T-helper 1 cell (primary cell): ENCODE data around the gene TBC1D9B.

Experiments used
- DNase-seq, 5 donors: peaks; one replicate each; pipeline ENCODE4 v3.0.0-alpha.2; 2012 to 2020
- total RNA-seq, 4 donors: gene quantifications; one replicate each; lab custom pipeline; 2026; lab: John Stamatoyannopoulos, UW

TBC1D9B gene
- total RNA-seq = 101 to 122 (median 116) reads per million in 4 donors

DNA sequence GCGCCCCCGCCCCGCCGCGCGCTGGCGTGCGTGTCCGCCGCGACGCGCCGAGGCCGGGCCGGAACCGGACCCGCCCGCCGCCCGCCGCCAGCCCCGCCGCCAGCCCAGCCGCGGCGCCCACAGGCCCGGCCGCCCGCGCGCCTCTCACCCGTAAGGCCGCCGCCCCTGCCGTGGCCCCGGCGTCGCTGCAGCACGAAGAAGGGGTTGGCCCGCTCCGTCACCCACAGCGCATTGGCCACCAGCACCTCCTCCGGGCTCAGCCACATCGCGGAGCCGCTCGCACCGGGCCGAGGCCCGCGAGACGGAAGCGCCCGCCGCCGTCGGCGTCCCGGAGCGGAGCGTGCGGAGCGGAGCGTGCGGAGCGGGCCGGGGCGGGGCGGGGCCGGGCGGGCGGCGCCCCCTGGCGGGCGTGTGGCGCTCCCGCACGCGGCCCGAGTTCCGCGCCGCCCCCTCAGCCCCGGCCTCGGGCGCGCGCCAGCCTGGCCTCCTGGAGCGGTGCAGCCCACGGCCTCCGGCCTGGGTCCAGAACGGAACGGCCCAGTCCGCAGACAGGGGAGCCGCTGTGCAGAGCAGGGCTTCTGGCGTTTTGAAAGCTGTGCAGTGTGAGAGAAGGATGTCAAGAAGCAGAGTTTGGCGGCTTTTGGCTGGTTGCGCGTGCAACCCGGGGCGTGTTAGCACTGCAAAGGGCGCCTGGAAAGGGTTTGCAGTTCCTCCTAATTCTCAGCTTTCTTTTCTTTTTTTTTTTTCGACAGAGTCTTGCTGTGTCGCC lies at the start of gene TBC1D9B:
Gene TBC1D9B (minus strand): TSS at position 342 of the 769 bp plus-strand sequence. CDS start 76 bp downstream, at position 266.
- DNase-seq = peak; percentile 52 to 78 (median 63)

DNA sequence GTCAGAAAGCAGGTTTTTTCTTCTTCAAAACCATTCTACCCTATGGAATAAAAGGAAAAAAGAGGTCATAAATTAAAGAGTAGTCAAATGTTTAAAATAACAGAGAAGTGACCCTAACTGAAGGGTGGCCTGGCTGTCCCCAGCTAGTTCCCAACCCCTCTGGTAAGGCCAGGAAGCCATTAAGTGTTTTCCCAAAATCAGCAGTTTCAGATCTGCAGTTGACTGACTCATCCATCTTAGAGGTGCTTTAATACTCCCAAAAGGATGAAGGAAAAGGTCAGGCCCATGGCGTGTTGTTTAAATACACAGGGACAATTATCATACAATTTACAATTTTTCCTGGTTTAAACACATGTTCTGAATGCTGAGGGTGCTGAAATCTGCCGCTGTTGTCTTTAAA lies 47.9 kb upstream of the TBC1D9B start:
- no peak for DNase-seq

- DNase-seq = no peak
Observed at GRCh38 chr5:179955062-179955461, 47.4 kb upstream of the TBC1D9B start.

DNA sequence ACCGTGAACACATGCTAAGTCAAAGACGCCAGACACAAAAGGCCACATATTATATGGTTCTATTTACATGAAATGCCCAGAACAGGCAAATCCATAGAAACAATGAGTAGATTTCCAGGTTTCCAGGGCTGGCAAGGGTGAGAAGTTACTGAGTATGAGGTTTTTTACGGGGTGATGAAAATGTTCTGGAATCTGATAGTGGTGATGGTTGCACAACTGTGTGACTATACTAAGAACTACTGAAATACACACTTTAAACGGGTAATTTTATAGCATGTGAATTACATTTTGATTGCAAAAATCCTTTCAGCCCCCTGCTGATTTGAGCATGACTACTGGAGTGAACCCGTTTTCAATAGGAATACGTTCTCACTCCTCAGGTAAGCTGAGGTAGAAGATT lies 46.7 kb upstream of the TBC1D9B start:
- DNase-seq = no peak

DNA sequence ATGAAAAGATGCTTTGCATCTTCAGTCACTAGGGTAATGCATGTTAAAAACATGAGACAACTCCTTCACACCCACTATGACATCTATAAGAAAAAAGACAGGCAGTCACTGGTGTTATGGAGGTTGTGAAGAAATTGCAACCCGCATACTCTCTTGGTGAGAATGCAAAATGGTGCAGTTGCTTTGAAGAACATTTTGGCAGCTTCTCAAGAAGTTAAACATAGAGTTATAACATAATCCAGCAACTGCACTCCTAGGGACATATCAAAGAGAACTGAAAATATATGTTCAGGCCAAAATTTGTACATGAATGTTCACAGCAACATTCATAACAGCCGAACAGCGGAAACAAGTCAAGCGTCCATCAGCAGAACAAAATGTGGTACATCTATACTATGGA lies 46.3 kb upstream of the TBC1D9B start:
- no peak for DNase-seq

DNA sequence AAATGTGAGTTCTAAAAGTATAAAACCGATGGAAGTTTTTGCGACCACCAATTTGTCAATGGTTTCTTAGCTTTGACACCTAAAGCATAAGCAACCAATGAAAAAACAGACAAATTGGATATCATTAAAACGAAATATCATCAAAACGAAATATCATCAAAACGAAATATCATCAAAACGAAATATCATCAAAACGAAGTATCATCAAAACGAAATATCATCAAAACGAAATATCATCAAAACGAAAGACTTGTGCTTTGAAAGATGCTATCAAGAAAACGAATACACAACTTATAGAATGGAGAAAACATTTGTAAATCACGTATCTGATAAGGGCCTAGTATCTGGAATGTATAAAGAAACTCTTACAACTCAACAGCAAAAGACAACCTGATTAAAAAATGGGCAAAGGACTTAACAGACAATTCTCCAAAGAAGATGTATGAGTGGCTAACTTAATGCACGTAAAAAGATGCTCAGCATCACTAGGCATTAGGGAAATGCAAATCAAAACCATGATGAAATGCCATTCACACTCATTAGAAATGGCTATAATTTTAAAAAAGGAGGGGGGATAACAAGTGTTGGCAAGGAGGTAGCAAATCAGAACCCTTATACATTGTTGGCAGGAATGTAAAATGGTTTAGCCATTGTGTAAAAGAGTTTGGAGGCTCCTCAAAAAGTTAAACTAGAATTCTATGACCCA lies 29.4 kb upstream of the TBC1D9B start:
- no peak for DNase-seq

- no peak for DNase-seq
Observed at GRCh38 chr5:179930788-179931473, 23.2 kb upstream of the TBC1D9B start.

DNA sequence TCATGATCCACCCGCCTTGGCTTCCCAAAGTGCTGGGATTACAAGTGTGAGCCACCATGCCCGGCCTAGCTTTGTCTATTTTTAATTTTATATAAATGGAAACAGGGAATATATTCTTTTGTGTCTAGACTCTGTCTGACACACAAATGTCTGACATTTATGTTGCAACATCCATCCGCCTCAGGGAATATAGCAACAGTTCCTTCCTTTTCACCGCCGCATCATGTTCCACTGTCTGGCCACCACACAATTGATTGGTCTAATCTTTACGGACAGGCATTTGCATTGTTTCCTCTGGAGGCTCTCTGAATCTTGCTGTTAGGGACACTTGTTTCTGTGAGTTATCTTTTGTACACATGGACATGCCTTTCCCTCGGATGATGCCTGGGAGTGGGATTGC lies 20.1 kb upstream of the TBC1D9B start:
- no peak for DNase-seq

- no peak for DNase-seq
Observed at GRCh38 chr5:179926657-179927056, 19.0 kb upstream of the TBC1D9B start.

DNA sequence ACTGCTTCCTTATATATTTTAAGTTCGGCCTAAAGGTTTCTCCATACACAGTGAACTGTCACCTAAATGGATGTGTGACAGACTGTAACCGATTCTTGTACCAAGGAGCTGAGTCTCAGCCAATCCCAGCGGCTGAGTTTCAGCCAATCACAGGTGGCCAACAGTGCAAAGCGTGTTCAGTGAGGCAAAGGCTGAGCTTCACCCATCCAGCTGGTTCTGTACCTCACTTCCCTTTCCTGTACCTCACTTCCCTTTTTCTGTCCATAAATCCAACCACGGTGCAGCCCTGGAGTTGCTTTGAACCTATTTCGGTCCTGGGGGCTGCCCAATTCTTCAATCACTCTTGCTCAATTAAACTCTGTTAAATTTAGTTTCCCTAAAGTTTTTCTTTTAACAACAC lies 15.7 kb upstream of the TBC1D9B start:
- no peak for DNase-seq

DNA sequence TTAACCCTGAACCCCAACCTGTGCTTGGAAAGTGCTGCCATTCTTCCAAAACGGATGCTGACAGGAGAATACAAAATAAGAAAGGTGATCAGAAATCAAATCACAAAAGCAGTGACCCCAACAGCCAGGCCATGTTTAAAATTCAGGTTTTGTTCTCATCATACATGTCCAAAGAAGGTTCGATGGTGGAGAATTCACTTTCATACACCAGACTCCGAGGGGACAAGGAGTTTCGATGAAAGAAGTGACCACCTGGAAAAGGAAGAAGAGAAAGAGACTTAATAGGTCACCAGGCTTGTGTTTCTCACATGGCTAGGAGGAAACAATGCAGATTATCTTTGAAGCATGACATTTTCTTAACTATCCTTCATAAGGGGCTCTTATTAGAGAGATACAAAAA lies 12.5 kb upstream of the TBC1D9B start:
- DNase-seq = no peak

DNA sequence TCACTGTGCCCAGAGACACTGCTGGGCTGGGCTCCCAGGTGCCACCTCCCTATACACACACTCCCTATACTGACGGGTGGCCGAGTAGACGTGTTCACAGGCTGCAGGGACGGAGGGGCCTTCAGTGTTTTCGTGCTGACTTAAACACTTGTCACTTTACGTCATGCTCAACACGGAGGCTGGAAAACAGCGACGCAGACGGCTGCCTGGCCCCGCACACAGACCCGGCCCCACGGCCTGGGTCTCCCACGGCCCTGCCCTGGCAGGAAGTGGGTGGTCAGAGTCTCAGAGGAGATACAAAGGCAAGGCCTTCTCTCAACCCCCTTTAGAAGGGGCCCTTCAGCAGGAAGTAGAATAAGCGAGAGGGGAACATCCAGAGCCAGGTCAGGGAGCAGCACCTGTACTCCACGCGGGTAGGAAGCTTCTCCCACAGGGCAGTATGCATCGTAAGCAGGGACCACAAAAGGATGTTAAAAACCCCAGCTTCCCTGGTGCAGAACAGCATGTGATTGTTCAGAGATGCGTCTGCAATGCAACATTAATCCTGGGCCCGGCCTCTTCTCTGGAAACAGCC lies 11.9 kb upstream of the TBC1D9B start:
- DNase-seq = no peak

DNA sequence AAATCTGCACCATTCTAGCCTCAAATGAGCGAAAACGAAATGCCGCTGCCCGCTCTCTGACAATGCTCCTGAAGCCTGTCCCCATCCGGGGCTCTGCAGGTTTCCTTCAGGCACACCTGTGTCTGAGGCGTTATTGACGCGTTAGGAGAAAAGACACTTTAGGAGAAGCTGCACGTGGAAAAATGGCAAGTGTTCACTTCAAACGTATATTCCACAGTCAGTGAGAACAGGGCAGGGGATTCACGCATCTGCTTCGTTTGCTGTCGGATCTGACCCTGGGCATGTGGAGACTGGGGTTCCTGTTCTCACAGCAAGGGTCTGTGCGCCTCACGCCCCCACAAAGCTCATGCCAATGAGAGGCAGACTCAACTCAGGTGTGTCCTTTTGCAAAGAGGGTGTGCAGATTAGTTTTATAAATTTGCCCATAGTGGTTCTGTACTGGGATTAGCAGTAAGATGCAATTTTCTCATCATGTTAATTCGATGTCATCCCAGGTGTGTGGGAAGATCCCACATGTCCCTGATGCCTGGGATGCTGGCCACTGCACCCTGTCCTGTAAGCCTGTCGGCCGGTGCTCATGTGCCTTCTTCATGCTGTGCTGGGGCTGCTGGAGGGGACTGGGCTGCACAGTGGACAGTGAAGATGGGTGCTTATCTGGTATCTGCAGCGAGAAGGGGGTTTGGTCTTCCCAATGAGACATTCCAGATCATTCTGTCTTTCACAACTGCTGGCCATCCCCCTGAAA lies 11.2 kb upstream of the TBC1D9B start:
- no peak for DNase-seq

DNA sequence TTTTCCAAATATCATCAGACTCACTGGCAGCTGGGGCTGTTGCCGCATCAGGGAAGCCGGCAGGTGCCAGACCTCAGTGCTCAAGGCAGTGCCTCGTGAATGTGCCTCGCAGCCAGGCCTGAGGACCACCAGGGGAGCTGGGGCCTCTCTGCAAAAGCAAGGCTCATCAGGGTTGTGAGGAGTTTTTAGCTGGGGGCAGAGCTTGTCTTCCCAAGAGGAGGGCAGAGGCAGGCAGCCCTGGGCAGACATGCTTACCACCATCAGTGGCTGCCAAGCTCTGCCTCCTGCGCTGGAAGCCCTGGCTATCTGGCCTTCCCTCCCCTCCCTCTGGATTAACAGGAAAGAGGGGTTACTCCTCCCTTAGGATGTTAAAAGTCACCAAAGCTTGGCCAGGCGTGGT lies 8.8 kb upstream of the TBC1D9B start:
- no peak for DNase-seq

DNA sequence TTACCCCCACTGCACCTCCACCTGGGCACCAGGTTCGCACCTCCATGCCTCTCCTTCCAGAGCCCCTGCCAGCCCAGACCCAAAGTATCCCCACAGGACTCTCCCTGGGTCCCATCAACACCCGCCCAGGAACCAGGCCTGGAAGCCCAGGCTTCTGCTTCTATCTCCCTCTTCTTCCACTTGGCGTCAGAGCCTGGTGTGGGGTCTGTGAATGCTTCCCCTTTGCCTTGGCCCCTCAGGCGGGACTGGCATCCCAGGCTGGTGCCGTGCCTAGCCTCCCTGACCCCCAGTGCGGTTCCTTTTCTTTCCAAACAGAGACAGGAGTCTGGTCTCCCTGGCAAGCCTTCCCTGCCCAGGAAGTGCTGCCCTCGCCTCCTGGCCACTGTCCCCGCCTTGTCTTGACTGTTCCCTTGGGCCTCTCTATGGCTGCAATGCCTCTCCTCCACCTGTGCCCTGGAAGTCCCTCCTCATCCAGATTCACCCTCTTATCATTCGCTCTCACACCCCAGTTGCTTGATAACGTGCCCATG lies 7.8 kb upstream of the TBC1D9B start:
- no peak for DNase-seq

- peak in 1 of 5 donors; percentile 7 for DNase-seq
Observed at GRCh38 chr5:179914032-179914755, 6.5 kb upstream of the TBC1D9B start.

GRCh38 chr5:179913461-179913860 lies 5.8 kb upstream of the TBC1D9B start:
- no peak for DNase-seq

- DNase-seq = no peak
Observed at GRCh38 chr5:179912951-179913350, 5.3 kb upstream of the TBC1D9B start.

DNA sequence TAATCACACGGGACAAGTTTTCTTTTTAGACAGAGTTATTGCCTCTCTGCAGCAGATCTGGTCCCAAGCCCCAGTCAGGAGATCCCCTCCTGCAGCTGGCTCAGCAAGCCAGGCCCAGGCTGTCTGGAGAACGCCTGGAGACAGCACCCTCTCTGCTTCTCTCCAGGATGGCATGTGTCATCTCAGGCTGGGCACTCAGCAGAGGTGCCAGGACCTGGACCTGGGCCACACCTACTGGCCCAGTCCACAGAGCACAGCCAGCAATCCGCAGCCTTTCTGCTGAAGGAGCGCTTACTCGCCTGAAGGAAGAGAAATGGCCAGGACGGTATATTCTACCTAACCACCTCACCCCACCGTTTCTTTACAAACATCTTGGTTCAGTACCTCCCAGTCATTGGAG lies 4.7 kb upstream of the TBC1D9B start:
- no peak for DNase-seq

- no peak for DNase-seq
Observed at GRCh38 chr5:179909224-179909623, 1.5 kb upstream of the TBC1D9B start.

DNA sequence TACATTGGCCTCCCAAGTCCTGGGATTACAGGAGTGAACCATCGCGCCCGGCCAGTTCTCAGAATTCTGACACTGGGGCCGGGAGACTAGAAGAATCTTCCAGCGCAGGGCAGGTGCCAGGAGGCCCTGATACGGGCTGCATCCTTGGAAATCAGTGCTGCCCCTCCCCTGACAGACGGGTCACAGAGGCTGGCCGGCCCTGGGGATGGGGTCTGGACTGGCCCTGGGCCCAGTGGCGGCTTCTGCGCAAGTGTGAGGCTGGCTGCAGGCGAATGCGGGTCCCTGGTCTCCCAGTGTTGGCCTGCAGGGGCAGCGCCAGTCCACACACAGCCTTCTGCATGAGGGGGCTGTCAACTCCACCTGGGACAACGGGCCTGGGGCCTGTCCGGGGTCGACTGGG lies 831 bp upstream of the TBC1D9B start:
- no peak for DNase-seq
